WTC11 (cell line): ENCODE results near the gene LRMDA. TPM values are rescaled to one million over a fixed set of nuclear protein-coding genes. Genes with fewer than 3 reads are reported as not detected.

Source experiments
- ATAC-seq: fragments of 200-7000 bp; cut with Tn5 transposase; 2 replicates; pipeline ENCODE4 v1.10.0; 2021; ENCODE audit warnings: mild to moderate bottlenecking, moderate library complexity
- CTCF ChIA-PET: fragments of 300-600 bp; sonication (Branson Sonifier 250); formaldehyde crosslinking; loops from one replicate; lab custom pipeline; 2021; ENCODE audit warnings: antibody characterized with exemption; lab: Charles Lee
- POLR2A ChIA-PET: fragments of 350-600 bp; sonication (Branson Sonifier 250); formaldehyde crosslinking; loops from one replicate; lab custom pipeline; 2021; ENCODE audit warnings: antibody characterized with exemption; lab: Charles Lee
- DNase-seq: peaks from one replicate; pipeline ENCODE4 v3.0.0; 2021; ENCODE audit warnings: low spot score
- H3K27ac Mint-ChIP-seq: 2 replicates; pipeline ENCODE4 v1.8.0; 2021; ENCODE audit warnings: mixed read lengths
- H3K27me3 Mint-ChIP-seq: 2 replicates; pipeline ENCODE4 v1.8.0; 2021; ENCODE audit warnings: low read depth, mild to moderate bottlenecking, moderate library complexity, mixed read lengths
- H3K36me3 Mint-ChIP-seq: 2 replicates; pipeline ENCODE4 v1.8.0; 2021; ENCODE audit warnings: mixed read lengths
- H3K4me1 Mint-ChIP-seq: 2 replicates; pipeline ENCODE4 v1.8.0; 2022; ENCODE audit warnings: mixed read lengths
- H3K4me3 Mint-ChIP-seq: 2 replicates; pipeline ENCODE4 v1.8.0; 2021; ENCODE audit warnings: mild to moderate bottlenecking, moderate library complexity, mixed read lengths
- H3K9me3 Mint-ChIP-seq: 2 replicates; pipeline ENCODE4 v1.8.0; 2021; ENCODE audit warnings: mixed read lengths
- ATF6 ChIP-seq: sonication (generic); formaldehyde crosslinking; IDR thresholded peaks from 2 replicates; pipeline ENCODE4 v1.8.1; 2023; ENCODE audit warnings: mild to moderate bottlenecking, missing genetic modification reagents
- CREM ChIP-seq: sonication (generic); formaldehyde crosslinking; IDR thresholded peaks from 2 replicates; pipeline ENCODE4 v1.8.1; 2022; ENCODE audit warnings: mild to moderate bottlenecking, missing genetic modification reagents, moderate library complexity
- CTCF ChIP-seq: fragments of 200-600 bp; IDR thresholded peaks from 2 replicates; pipeline ENCODE4 v1.8.0; 2022; ENCODE audit warnings: antibody characterized with exemption
- E2F4 ChIP-seq: sonication (generic); formaldehyde crosslinking; IDR thresholded peaks from 2 replicates; pipeline ENCODE4 v1.8.1; 2022; ENCODE audit warnings: low read depth, mild to moderate bottlenecking, moderate library complexity, missing genetic modification reagents, borderline replicate concordance
- ELF4 ChIP-seq: sonication (generic); formaldehyde crosslinking; IDR thresholded peaks from 2 replicates; pipeline ENCODE4 v1.8.1; 2022; ENCODE audit warnings: low read depth, mild to moderate bottlenecking, moderate library complexity, missing genetic modification reagents
- ETV6 ChIP-seq: sonication (generic); formaldehyde crosslinking; IDR thresholded peaks from 2 replicates; pipeline ENCODE4 v1.8.1; 2022; ENCODE audit warnings: mild to moderate bottlenecking, missing genetic modification reagents
- FOXK1 ChIP-seq: sonication (generic); formaldehyde crosslinking; IDR thresholded peaks from 2 replicates; pipeline ENCODE4 v1.8.0; 2022; ENCODE audit warnings: mild to moderate bottlenecking, moderate library complexity, missing genetic modification reagents
- FOXP4 ChIP-seq: sonication (generic); formaldehyde crosslinking; IDR thresholded peaks from 2 replicates; pipeline ENCODE4 v1.8.0; 2022; ENCODE audit warnings: mild to moderate bottlenecking, missing genetic modification reagents
- GABPB1 ChIP-seq: sonication (generic); formaldehyde crosslinking; IDR thresholded peaks from 2 replicates; pipeline ENCODE4 v1.8.1; 2023; ENCODE audit warnings: mild to moderate bottlenecking, missing genetic modification reagents
- HMGXB4 ChIP-seq: sonication (generic); formaldehyde crosslinking; IDR thresholded peaks from 2 replicates; pipeline ENCODE4 v1.8.1; 2023; ENCODE audit warnings: mild to moderate bottlenecking, moderate library complexity, missing genetic modification reagents
- IRF2 ChIP-seq: sonication (generic); formaldehyde crosslinking; IDR thresholded peaks from 2 replicates; pipeline ENCODE4 v1.8.0; 2022; ENCODE audit warnings: low read depth, missing genetic modification reagents, borderline replicate concordance
- KAT7 ChIP-seq: sonication (generic); formaldehyde crosslinking; IDR thresholded peaks from 2 replicates; pipeline ENCODE4 v1.8.1; 2023; ENCODE audit warnings: missing genetic modification reagents, mild to moderate bottlenecking, borderline replicate concordance
- SOX15 ChIP-seq: fragments of 250-450 bp; sonication (Bioruptor Pico); IDR thresholded peaks from 2 replicates; pipeline ENCODE4 v1.9.0; 2021; ENCODE audit warnings: mild to moderate bottlenecking
- STAT6 ChIP-seq: sonication (generic); formaldehyde crosslinking; conservative IDR thresholded peaks from 2 replicates; pipeline ENCODE4 v1.8.1; 2023; ENCODE audit warnings: mild to moderate bottlenecking, low read depth, missing genetic modification reagents, moderate library complexity
- ZNF121 ChIP-seq: sonication (generic); formaldehyde crosslinking; IDR thresholded peaks from 2 replicates; pipeline ENCODE4 v1.8.0; 2023; ENCODE audit warnings: missing genetic modification reagents
- ZNF263 ChIP-seq: sonication (generic); formaldehyde crosslinking; IDR thresholded peaks from 2 replicates; pipeline ENCODE4 v1.8.1; 2022; ENCODE audit warnings: low read depth, mild to moderate bottlenecking, moderate library complexity, missing genetic modification reagents
- ZNF532 ChIP-seq: fragments of 250-450 bp; sonication (Bioruptor Pico); IDR thresholded peaks from 2 replicates; pipeline ENCODE4 v1.9.0; 2021; ENCODE audit warnings: mild to moderate bottlenecking, borderline replicate concordance
- total RNA-seq: library from RNA; stranded (reverse); gene quantifications from 3 replicates; pipeline ENCODE4 v1.2.3, GENCODE V29; 2021

LRMDA gene
- total RNA-seq, 1 experiment from 2014 or later, result 0.92 TPM

GRCh38 chr10:75803816-75804552 is 372.6 kb downstream of the LRMDA start (continued):
- TF ChIP-seq CTCF, result no peak
- TF ChIP-seq ZNF532 (CRISPR knock-in tag), result no peak
- TF ChIP-seq CREM (CRISPR knock-in tag), result no peak
- no peak for TF ChIP-seq FOXK1
- TF ChIP-seq STAT6, result no peak
- TF ChIP-seq ATF6 (CRISPR knock-in tag), result no peak

- Mint-ChIP-seq H3K27ac (no peak overlapping the region), H3K36me3 (no peaks in the 10 kb centered on the region), H3K9me3 (0 out of 2 replicates have a peak, but pooled peaks cover 3% of the 10 kb centered on the region), H3K4me1 (peaks cover 13% of the 10 kb centered on the region), H3K27me3 (no peaks in the 10 kb centered on the region; the same call in 1 of the 2 replicates), H3K4me3 (no peak overlapping the region)
- ATAC-seq (no peak), DNase-seq (no peak)
- CTCF ChIA-PET, result no interaction called here
- POLR2A ChIA-PET, result no interaction called here
- no peak for TF ChIP-seq FOXP4 (CRISPR knock-in tag)
- no peak for TF ChIP-seq IRF2 (CRISPR knock-in tag)
- TF ChIP-seq ZNF263 (CRISPR knock-in tag), result no peak
- TF ChIP-seq E2F4 (CRISPR knock-in tag), result no peak
- TF ChIP-seq ATF6 (CRISPR knock-in tag), result no peak
- TF ChIP-seq ZNF121 (CRISPR knock-in tag), result no peak
- TF ChIP-seq GABPB1 (CRISPR knock-in tag), result no peak
- TF ChIP-seq SOX15 (CRISPR knock-in tag), result no peak
- no peak for TF ChIP-seq KAT7 (CRISPR knock-in tag)
- no peak for TF ChIP-seq ETV6 (CRISPR knock-in tag)
- TF ChIP-seq ELF4 (CRISPR knock-in tag), result no peak
- no peak for TF ChIP-seq HMGXB4
Measured at GRCh38 chr10:75806186-75806585, 374.8 kb downstream of the LRMDA start.
